ENCODE measurements around the gene FBXW11.
A peak's percentile ranks its signal among the peaks of the same experiment; 100 is the strongest.

The FBXW11 gene

DNA sequence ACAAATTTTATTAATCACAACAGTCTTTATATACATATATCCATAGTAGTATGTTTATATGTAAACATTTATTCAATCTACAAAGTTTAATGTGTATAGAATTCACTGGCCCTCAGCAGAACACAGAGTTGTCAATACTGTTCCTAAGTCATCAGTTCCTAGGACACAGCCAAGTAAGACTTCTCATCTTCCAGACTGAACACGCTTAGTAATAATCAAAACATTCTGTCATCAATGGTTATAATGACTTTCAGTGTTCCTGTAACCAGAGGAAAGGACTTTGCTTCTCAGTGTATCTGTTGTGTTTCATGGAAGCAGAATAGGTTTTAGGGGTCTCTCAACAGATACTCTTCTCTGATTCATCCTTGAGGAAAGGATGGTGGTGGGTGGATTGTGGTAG lies 138.7 kb downstream of the FBXW11 start:
- peak; percentile 36 for DNase-seq (ENCODE audit: low read depth)

DNA sequence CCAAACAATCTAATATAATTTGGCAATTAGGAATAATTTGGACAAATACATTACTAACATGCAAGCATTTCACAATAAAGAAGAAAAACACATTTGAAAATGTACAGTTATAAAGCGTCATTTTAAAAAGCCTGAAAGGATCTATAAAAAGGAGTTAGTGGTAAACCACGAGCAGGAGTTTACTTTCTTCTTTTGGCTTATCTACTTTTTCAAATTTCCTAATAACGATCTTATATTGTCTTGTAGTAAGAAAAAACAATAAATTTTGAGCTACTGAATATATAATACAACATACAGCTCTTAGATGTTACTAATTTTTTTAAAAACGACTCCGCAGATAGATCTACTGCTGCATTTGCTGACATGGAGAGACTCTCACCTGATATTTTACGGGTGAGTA lies 141.0 kb downstream of the FBXW11 start:
- no peak for DNase-seq (ENCODE audit: low read depth)

DNA sequence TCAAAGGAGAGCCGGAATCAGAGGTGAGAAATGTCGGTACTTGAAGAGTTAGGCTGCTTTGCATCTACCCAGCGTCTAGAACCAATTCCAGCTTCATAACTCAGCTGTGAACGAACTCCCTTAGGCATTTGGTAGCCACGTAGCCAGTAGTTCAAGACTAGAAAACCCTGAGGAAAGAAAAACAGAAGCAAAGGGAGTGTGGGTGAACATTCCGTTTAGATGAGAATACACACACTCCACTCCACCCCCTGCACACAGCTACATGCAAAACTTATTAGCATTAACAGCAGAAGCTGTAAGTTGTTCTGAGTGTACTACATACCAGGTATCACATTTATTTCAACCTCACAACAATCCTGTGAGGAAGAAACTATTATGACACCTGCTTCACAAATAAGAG lies 142.5 kb downstream of the FBXW11 start:
- peak; percentile 90 for DNase-seq (ENCODE audit: low read depth)

DNA sequence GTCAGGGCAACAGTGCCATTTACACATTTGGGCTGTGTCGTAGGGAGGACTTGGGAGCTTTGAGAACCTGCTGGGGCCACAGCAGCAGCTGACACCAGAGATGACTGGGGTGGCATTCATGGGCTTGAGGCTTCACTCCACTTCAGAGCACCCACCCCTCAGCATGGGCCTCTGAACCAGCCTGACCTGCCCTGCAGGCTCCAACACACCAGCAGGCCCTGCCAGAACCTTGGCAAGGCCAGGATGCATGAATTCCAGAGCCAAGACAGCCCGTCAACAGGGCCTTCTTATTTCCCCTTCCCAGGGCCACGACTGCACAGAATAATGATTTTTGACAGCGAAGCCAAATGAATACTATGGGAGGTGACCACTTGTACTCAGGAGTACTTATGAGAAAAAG lies 143.8 kb downstream of the FBXW11 start:
- DNase-seq (ENCODE audit: low read depth) = no peak

DNA sequence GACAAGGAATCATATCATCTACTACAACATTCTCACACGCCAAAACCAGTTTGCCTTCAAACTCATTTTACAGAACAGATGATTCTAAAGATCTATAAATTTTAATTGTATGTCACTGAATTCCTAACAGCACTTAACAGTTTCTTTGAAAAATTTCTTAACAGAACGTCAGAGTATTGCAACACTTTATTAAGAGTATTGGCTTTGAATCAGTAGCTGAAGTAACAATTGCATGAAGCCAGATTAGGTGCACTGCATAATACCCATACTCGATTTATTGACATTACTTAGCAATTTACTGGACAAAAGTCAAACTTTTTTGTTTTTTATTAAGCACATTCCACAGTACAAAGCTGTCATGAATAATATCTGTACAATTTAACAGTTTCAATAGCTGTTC lies 145.1 kb downstream of the FBXW11 start:
- no peak for DNase-seq (ENCODE audit: low read depth)

DNA sequence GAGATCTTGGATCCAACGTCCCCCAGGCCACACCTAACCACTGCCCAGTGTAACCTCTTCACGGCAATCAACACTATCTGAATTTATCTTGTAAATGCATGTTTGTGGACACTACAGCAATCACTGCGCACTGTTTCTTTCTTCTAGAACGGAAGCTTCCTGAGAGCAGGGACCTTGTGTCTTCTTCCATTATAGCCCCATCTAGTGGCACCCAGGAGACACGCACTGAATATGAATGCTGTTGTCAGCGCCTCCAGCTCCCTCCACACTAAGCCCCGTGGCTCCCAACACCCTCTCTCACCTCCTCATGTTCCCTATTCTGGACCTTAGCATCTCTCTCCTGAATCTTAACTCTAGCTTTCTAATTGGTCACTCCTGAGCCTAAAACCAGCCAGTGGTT lies 148.1 kb downstream of the FBXW11 start:
- no peak for DNase-seq (ENCODE audit: low read depth)

DNA sequence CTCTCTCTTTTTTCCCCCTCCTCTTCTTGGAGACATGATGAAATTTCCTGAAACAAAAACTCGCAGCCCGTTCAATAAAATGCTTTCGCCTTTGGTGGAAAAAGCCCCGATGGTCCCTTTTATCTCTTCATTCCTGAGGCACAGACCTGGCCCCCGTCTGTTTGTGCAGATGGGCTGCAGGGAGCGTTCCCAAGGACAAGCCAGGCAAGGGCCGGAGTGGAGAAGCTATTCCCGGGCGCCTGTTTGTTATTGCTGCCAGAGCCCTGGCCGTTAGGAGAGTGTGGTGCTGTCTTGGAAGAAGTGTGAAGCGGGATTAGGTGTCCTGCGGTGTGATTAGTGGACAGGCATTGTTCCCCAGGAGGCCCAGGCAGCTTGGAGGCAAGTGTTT lies 149.0 kb downstream of the FBXW11 start:
- DNase-seq (ENCODE audit: low read depth) = no peak

DNA sequence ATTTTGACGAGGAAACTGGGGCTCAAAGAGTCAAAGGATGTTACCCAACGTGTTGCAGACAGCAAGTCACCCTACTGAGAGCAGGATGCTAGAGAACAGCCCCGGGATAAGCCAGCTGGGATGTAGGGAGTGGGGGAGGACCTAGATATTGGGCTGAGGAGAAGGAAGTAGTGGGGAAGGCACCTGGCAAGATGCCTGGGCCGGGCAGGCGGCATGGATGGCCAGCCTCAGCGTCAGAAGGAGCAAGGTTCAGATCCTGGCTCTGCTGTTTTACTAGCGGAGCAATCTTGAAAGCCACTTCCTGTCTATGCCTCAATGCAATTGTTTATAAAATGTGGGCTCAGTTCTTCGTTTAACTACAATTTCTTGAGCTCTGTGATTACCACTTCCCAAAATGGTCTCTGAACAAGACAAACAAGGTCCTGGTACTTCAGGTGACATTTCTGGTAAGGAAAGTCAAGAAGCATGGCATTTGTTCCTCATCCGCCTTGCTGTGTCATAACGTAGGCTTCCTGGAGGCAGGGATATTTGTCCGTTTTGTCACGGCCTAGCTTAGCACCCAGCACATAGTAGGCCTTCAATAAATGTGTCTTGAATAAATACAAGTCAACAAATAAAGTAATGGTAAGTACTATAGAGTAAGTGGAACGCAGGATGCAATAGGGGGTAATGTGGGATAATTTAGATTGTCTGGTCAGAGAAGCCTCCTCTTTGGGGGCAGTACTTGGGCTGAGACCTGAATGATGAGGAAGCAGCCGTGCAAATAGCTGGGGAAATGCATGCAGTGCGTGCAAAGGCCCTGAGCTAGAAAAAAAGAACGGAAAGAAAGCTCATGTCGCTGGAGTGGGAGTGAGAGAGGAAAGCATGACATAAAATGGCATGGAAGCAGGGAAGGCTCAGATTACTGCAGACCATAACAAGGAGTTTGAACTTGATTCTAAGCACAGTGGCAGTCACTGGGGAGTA lies 150.4 kb downstream of the FBXW11 start:
- no peak for DNase-seq (ENCODE audit: low read depth)

DNA sequence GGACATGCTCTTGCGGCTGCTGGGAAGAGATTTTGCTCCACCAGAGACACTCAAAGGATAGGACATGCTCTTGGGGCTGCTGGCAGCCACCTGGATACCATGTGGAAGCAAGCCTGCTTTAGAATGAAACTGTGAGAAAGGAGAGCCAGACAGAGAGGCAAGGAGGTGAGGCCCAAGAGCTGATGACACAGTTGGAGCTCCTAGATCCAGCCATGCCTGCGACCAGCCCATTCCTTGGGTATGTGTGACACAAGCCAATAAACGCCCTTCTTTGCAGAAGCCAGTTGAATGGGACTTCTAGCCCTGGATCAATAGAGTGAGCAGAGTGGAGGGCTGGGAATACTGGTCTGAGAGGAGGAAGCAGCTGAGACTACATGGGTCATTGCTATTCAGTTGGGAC lies 151.2 kb downstream of the FBXW11 start:
- DNase-seq (ENCODE audit: low read depth) = no peak

DNA sequence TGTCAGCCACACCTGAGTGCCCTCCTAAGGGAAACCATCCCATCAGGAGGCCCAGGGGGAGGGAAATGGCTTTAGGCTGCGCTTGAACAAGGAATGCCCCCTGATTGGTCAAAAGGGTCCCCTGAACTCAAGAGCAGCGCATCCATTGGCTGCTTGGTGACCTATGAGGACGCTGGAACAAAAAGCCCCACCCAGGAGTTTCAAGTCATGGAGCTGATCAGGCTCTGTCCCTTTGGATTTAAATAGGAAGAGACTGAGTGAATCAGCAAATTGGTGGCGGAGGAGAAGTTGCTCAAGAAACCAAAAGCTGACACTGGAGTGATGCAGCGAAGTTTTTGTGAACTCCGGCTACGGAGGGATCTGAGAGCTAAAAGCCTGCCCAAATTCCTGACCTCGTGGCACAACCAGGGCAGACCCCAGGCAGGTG lies 154.2 kb downstream of the FBXW11 start:
- DNase-seq (ENCODE audit: low read depth) = no peak

DNA sequence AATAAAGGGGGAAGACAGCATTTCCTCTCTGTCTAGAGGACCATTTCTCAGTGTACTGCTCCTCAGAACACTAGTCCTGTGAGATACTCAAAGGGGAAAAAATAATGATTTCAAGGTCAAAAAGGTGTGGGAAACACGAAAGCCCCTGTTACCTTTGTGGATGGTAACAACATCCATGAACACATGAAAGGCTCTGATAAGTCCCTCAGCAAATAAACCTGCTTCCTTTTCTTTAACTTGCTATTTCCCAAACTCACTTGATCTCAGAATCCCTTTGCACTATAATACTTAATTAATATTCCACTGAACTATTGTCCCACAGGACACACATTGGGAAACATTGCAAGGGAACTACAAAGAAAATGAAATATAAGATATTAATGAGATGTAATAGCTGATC lies 155.2 kb downstream of the FBXW11 start:
- DNase-seq (ENCODE audit: low read depth) = no peak

DNA sequence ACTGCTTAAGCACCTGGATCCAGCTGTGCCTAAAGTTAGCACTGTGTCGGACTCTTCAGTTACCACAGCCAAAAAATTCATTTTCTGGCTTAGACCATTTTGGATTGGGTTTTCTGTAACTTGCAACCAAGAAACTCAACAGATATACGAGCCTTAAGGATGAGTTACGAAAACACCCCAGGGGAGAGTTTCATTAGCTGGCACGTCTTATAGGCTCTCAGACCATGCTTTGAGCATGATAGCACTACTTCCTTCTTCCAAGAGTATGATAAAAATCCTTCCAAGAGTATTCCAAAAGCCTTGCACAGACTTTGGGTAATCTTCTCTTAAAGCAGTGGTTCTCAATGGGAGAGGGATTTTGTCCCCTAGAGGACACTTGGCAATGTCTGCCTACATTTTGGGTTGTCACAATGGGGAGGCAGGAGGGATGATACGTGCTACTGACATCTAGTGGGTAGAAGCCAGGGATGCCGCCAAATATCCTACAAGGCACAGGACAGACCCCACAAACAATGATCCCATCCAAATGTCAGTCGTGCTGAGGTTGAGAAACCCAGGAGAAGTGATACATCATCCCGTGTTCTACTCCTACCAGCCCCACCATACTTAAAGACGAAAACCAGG lies 156.0 kb downstream of the FBXW11 start:
- DNase-seq (ENCODE audit: low read depth) = no peak

DNA sequence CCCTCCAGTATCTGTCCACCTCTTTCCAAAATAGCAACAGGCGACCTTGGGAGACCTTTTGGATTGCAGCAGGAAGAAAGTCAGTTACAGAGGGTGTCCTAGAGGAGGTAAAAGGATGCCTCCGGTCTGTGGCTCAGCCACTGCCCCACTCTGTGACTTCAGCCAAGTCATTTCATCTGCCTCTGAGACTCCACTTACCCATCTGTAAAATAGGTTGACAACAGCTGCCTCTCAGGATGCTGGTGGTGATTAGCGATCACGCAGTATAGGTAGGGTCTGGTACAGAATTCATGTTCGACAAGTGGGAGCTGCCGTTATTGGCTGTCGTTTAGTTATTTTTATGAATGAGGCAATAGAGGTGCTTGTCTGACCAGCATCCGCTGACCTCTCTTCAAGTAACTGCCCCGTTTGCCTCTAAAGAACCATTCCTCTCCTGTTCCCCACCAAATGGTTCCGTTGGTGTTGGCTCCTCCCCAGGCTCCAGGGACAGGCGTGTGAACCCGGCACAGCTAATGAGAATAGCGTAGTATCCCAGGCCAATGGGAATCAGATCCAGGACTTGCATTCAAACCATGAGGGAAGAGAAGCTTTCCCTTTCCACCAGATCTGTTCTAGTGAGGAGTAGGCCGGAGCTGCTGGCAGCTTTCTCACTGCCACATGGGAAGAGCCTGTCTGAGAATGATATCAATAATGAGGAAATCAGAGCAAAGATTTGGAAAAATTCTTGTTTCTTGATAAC lies 156.7 kb downstream of the FBXW11 start:
- no peak for DNase-seq (ENCODE audit: low read depth)

DNA sequence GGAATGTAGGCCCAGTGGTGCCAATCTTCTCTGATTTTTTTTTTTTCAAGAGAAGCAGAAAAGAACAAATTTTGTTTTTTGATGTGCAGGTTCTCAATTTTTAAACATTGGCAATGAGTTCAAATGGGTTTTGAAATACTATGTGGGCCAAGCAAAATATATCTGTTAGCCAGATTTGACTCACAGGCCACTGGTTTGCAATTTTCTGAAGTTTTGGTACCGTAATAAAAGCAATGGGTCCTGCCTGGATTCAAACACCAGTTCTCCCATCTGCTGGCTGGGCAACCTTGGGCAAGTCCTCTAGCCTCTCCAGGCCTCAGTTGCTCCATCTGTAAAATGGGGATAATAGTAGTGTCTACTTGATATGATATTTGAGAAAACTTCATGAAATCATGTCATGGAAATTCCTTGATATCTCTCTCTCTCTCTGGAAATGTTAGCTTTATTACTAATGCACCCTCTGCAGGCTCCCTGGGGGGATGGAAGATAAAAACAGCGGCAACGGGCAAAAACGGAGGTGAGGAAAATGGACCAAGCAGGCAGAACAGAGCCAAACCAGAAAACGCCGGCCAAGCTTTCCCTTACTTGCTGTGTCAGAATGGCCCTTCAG lies 157.4 kb downstream of the FBXW11 start:
- no peak for DNase-seq (ENCODE audit: low read depth)

DNA sequence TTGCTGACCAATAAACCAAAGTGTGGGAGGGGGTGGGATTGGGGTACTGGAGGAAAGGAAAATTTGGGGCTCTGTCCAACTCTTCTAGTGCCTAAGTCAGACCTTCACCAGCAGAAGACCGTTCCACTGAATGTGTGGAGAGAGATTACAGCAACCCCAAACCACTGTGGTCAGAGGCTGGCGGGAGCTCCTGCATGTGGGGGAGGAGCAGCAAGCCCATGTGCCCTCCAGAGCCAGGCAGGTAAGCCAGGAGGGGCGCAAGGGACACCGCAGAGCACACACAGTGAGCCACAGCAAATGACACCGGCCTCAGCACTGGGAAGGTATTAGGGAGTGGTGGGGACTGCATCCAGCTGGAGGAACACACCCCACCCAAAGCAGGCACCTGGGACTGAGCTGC lies 158.0 kb downstream of the FBXW11 start:
- no peak for DNase-seq (ENCODE audit: low read depth)

DNA sequence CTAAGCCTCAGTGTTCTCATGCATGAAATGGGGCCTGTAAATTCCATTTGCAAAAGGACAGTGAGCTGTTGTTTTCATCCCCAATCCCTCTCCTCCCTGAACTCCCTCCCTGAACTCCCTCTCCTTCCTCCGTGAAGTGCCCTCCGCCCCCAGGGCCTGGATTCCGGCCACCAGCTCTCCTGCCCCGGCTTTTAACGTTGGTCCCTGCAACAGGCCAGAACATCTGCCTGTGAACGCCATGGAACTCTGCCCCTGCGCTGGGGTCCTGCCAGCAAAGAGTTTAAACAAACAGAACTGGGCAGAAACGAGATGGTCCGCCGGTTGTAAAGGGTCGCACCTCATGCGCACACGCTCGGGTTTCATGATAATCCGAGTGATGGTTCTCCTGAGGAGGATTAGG lies 158.4 kb downstream of the FBXW11 start:
- DNase-seq (ENCODE audit: low read depth) = no peak

DNA sequence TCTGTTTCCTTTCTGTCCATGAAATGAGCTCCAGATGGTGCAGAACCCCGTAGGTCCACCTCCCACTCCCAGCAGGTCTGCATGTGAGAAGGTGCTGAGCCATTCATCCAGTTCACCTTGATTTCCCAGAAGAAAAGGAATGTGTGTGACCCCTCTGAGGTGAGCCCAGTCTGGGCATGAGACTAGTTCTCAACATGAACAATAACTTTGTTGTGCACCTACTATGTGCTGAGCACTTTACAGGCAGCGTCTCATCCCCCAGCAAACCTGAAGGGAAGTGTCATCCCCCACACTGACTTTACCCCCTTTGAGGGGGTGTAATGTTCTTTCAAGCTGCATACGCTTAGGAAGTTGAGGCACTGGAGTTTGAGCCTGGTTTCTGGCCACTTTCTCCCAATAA lies 159.4 kb downstream of the FBXW11 start:
- no peak for DNase-seq (ENCODE audit: low read depth)

DNA sequence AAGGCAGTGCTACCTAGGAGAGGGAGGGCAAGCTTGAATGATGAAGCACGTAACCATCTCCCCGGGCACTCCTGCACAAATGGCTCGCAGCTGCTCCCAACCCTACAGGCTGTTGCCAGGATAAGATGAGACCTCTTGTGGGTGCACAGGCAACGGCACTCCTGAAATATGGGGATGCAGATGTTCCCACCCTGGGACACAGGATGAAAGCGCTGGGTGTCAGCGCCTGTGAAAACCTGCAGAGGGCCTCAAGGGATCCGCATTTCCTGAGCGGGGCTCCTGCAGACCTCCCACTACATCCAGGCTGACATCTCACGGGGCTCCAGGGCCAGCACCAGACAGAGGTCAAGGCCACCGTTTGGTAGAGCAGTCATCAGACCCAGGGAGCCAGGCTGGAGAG lies 160.1 kb downstream of the FBXW11 start:
- no peak for DNase-seq (ENCODE audit: low read depth)

DNA sequence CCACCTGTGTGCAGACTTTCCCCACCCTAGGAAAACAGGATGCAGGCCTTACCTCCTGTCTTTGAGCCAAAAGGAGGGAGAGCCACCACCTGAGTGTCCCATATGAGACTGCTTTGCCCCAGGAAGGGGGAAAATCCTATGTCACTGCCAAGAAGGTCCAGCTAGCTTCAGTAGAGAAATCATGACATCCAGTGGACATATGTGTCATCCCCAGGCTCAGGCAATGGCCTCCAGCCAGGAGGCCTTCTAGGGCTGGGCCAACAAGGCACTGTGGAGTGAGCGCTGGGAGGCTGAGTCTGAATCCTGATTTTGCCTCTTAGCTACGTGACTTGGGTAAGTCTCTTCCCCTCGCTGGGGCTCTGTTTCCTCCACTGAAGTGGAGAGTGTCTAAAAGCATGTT lies 160.6 kb downstream of the FBXW11 start:
- DNase-seq (ENCODE audit: low read depth) = no peak

DNA sequence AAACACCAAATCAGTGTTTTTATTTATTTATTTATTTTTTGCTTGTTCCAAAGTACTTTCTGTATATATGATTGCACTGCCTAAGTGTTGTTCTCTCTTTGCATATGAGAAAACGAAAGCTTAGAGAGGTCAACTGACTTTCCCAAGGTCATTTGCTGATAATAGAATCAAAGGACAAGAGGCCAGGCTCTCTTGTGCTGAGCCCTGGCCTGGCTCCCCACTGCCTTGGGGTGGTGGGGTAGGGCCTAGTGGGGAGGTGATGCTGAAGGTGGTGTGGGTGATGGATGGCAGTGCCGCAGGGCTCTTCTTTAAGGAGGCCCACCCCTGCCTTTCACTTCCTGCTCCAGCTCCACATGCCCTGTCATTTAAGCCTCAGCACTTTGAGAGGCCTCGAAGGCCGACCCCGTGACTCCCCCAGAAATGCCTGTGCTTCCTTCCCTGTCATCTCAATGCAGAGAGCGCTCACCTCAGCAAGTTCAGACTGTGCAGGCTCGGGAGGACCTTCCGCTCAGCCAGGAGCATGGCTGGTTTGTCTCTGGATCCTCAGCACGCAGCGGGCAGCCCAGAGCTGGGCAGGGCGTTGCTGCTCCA lies 161.3 kb downstream of the FBXW11 start:
- no peak for DNase-seq (ENCODE audit: low read depth)

DNA sequence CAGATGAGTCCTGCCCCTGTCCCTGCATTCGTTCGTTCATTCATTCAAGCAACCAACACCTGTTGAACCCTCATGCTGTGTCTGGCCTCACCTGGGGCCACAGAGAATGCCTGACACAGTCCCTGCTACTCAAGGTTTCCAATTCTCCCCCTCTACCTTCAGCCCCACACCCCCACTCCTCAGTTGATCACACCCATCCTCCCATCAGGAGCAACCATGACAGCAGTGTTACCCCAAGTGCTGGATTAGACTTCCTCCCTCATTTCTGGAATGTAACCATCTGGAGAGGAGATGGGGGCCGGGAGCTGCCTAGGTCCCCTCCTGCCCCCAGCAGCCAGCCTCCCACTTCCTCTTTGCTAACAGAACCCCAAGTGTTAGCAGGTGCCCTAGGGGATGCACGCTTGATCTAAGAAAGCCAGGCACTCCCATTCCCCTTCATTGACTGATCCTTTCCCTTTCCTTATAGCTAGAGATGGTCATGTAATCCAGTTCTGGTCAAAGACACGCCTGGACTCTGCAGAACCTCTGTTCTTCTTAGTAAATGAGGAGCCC lies 163.6 kb downstream of the FBXW11 start:
- DNase-seq (ENCODE audit: low read depth) = no peak

Measured in non-pigmented ciliary epithelial cell (primary cell).